HepG2 (cell line): ENCODE results near the gene FIBP. TPM values are rescaled to one million over a fixed set of nuclear protein-coding genes. Genes with fewer than 3 reads are reported as not detected.

ENCODE experiments used
- BRD4 ChIP-seq: sonication (generic); formaldehyde crosslinking; IDR thresholded peaks from 2 replicates; pipeline ENCODE4 v1.4.0; 2020; ENCODE audit warnings: missing genetic modification reagents
- CBX5 ChIP-seq: sonication (generic); formaldehyde crosslinking; IDR thresholded peaks from 2 replicates; pipeline ENCODE4 v1.4.0; 2020; ENCODE audit warnings: missing genetic modification reagents, borderline replicate concordance
- FOSL2 ChIP-seq: sonication (generic); formaldehyde crosslinking; IDR thresholded peaks from 2 replicates; pipeline ENCODE4 v1.4.0; 2020; ENCODE audit warnings: missing genetic modification reagents
- HES4 ChIP-seq: sonication (generic); formaldehyde crosslinking; IDR thresholded peaks from 2 replicates; pipeline ENCODE4 v1.9.0; 2021; ENCODE audit warnings: mild to moderate bottlenecking, missing genetic modification reagents, borderline replicate concordance
- IRF2 ChIP-seq: IDR thresholded peaks from 2 replicates; pipeline ENCODE4 v1.6.1; 2018; ENCODE audit warnings: missing genetic modification reagents, missing compliant biosample characterization
- MAFG ChIP-seq: sonication (generic); formaldehyde crosslinking; IDR thresholded peaks from 2 replicates; pipeline ENCODE4 v1.5.1; 2020; ENCODE audit warnings: mild to moderate bottlenecking, missing genetic modification reagents
- MBNL3 ChIP-seq: fragments of 250-450 bp; sonication (Bioruptor Pico); conservative IDR thresholded peaks from 2 replicates; pipeline ENCODE4 v1.8.0; 2022; ENCODE audit warnings: mild to moderate bottlenecking, inconsistent platforms
- NPAS2 ChIP-seq: sonication (generic); formaldehyde crosslinking; IDR thresholded peaks from 2 replicates; pipeline ENCODE4 v1.8.0; 2022; ENCODE audit warnings: mild to moderate bottlenecking, missing genetic modification reagents, borderline replicate concordance
- SRSF1 ChIP-seq: fragments of 200-400 bp; formaldehyde crosslinking; optimal IDR thresholded peaks from 2 replicates; pipeline ENCODE3; 2017; ENCODE audit warnings: mild to moderate bottlenecking, low read depth, low read length, moderate library complexity
- TCF12 ChIP-seq, 2 experiments: fragments of 450-650 bp in 1 of 2; sonication (generic) in 1 of 2; formaldehyde crosslinking in 1 of 2; IDR thresholded peaks; 2 replicates each; pipeline versions ENCODE4 v1.6.1 to v1.8.0; 2017 to 2022; ENCODE audit warnings: antibody characterized with exemption in 1 of 2, mild to moderate bottlenecking in 1 of 2, missing genetic modification reagents in 1 of 2, moderate library complexity in 1 of 2
- ZFP62 ChIP-seq: sonication (generic); formaldehyde crosslinking; IDR thresholded peaks from 2 replicates; pipeline ENCODE4 v1.4.0; 2020; ENCODE audit warnings: missing genetic modification reagents
- ZNF143 ChIP-seq: sonication (generic); formaldehyde crosslinking; IDR thresholded peaks from 2 replicates; pipeline ENCODE4 v1.4.0; 2020; ENCODE audit warnings: missing genetic modification reagents
- ZNF335 ChIP-seq: sonication (generic); formaldehyde crosslinking; IDR thresholded peaks from 2 replicates; pipeline ENCODE4 v1.4.0; 2020; ENCODE audit warnings: missing genetic modification reagents
- ZNF44 ChIP-seq: sonication (generic); formaldehyde crosslinking; IDR thresholded peaks from 2 replicates; pipeline ENCODE4 v1.5.1; 2020; ENCODE audit warnings: mild to moderate bottlenecking, missing genetic modification reagents
- ZNF616 ChIP-seq: sonication (generic); formaldehyde crosslinking; IDR thresholded peaks from 2 replicates; pipeline ENCODE4 v1.5.0; 2020; ENCODE audit warnings: low read depth, mild to moderate bottlenecking, missing genetic modification reagents
- ZNF670 ChIP-seq: sonication (generic); formaldehyde crosslinking; IDR thresholded peaks from 2 replicates; pipeline ENCODE4 v1.8.0; 2022; ENCODE audit warnings: mild to moderate bottlenecking, missing genetic modification reagents, borderline replicate concordance
- ZNF672 ChIP-seq: sonication (generic); formaldehyde crosslinking; IDR thresholded peaks from 2 replicates; pipeline ENCODE4 v1.8.1; 2022; ENCODE audit warnings: missing genetic modification reagents
- ZNF703 ChIP-seq: sonication (generic); formaldehyde crosslinking; IDR thresholded peaks from 2 replicates; pipeline ENCODE4 v1.5.1; 2020; ENCODE audit warnings: missing genetic modification reagents, mild to moderate bottlenecking, moderate library complexity, borderline replicate concordance
- ZNF768 ChIP-seq: sonication (generic); formaldehyde crosslinking; IDR thresholded peaks from 2 replicates; pipeline ENCODE4 v1.4.0; 2020; ENCODE audit warnings: missing genetic modification reagents
- ZNF839 ChIP-seq: sonication (generic); formaldehyde crosslinking; IDR thresholded peaks from 2 replicates; pipeline ENCODE4 v1.4.0; 2020; ENCODE audit warnings: missing genetic modification reagents, mild to moderate bottlenecking, borderline replicate concordance
- polyA plus RNA-seq, 8 experiments: library from polyadenylated mRNA; depleted of rRNA in 3 of 8; stranded (reverse) in 7 of 8; unstranded in 1 of 8; fragments of >200 nt; fragmentation: Illumina TruSeq in 4 of 8; extraction: Trizol in 4 of 8; gene quantifications; 2 replicates each; pipeline versions ENCODE4 v1.2.1 to v1.2.3, GENCODE V29; 2011 to 2016; ENCODE audit warnings: low read depth in 4 of 8, missing spikeins in 1 of 8, mixed read lengths in 1 of 8; ENCODE audit not compliant: insufficient read depth in 1 of 8
- total RNA-seq, 5 experiments: library from RNA; depleted of rRNA; stranded (reverse); fragments of >200 nt; fragmentation: Illumina TruSeq; extraction: Trizol; gene quantifications; 2 replicates each; pipeline ENCODE4 v1.2.3, GENCODE V29; 2016; ENCODE audit warnings: low read depth in 1 of 5
- TF ChIP-seq, protein P1 (sequence below): sonication (generic); formaldehyde crosslinking; conservative IDR thresholded peaks from 2 replicates; pipeline ENCODE4 v1.8.0; 2022; ENCODE audit warnings: low read depth, missing genetic modification reagents
- TF ChIP-seq, protein P2 (sequence below): sonication (generic); formaldehyde crosslinking; IDR thresholded peaks from 2 replicates; pipeline ENCODE4 v1.5.1; 2020; ENCODE audit warnings: mild to moderate bottlenecking, missing genetic modification reagents, moderate library complexity
- TF ChIP-seq, protein P3 (sequence below): sonication (generic); formaldehyde crosslinking; IDR thresholded peaks from 2 replicates; pipeline ENCODE4 v1.8.0; 2023; ENCODE audit warnings: mild to moderate bottlenecking, missing genetic modification reagents
- TF ChIP-seq, protein P4 (sequence below): sonication (generic); formaldehyde crosslinking; IDR thresholded peaks from 2 replicates; pipeline ENCODE4 v1.4.0; 2020; ENCODE audit warnings: missing genetic modification reagents
- TF ChIP-seq, protein P5 (sequence below): fragments of 450-650 bp; IDR thresholded peaks from 2 replicates; pipeline ENCODE4 v1.6.1; 2017

FIBP gene
- total and polyA plus RNA-seq, 2 of the 13 experiments (the other 11 are each of a cell fraction or from before 2014, with no cell fraction given), result 42.9 to 62.1 TPM

DNA sequence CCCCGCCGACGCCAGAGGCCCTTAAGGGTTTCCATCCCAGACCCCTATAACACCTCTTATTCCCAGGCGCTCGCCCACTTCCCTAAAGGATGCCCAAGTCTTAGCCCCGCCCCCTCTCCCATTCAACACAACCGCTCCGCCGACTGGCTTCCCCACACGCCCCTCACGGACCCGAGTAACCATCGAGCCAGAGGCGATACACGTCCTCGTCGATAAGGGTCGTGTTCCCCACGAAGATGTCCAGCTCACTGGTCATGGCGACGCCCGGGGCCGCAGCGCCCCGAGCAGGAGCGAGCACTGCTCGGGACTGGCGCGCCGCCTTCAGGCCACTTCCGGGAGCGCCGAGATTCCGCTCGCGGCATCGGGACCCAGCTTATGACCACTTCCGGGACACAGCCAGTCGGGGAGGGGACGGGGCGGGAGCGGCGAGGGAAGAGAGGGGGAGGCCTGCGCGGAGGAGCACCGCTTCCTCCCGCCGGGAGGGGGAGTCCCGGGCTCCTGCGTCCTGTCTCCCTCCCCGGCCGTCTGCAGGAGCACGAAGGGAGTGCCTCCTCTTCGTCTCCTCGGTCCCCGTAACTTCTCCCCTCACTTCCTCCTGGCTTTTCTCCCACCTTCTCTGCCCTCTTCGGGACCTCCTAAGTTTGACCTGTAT, at the start of gene FIBP (continued):
- TF ChIP-seq, protein P1, sequence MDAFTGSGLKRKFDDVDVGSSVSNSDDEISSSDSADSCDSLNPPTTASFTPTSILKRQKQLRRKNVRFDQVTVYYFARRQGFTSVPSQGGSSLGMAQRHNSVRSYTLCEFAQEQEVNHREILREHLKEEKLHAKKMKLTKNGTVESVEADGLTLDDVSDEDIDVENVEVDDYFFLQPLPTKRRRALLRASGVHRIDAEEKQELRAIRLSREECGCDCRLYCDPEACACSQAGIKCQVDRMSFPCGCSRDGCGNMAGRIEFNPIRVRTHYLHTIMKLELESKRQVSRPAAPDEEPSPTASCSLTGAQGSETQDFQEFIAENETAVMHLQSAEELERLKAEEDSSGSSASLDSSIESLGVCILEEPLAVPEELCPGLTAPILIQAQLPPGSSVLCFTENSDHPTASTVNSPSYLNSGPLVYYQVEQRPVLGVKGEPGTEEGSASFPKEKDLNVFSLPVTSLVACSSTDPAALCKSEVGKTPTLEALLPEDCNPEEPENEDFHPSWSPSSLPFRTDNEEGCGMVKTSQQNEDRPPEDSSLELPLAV (CRISPR knock-in tag), result no peak
- TF ChIP-seq ZNF768 (CRISPR knock-in tag), result no peak
- TF ChIP-seq ZFP62, result 0 out of 2 replicates have a peak, but pooled peaks have one; percentile 37
- TF ChIP-seq, protein P2, sequence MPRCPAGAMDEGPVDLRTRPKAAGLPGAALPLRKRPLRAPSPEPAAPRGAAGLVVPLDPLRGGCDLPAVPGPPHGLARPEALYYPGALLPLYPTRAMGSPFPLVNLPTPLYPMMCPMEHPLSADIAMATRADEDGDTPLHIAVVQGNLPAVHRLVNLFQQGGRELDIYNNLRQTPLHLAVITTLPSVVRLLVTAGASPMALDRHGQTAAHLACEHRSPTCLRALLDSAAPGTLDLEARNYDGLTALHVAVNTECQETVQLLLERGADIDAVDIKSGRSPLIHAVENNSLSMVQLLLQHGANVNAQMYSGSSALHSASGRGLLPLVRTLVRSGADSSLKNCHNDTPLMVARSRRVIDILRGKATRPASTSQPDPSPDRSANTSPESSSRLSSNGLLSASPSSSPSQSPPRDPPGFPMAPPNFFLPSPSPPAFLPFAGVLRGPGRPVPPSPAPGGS, result no peak
- TF ChIP-seq SRSF1, result no peak
- TF ChIP-seq CBX5, result peak; percentile 35; the same call in 1 of the 2 replicates
- TF ChIP-seq NPAS2 (CRISPR knock-in tag), result no peak
- TF ChIP-seq FOSL2 (CRISPR knock-in tag), result peak; percentile 25
- no peak for TF ChIP-seq ZNF672 (CRISPR knock-in tag)
- TF ChIP-seq, protein P3, sequence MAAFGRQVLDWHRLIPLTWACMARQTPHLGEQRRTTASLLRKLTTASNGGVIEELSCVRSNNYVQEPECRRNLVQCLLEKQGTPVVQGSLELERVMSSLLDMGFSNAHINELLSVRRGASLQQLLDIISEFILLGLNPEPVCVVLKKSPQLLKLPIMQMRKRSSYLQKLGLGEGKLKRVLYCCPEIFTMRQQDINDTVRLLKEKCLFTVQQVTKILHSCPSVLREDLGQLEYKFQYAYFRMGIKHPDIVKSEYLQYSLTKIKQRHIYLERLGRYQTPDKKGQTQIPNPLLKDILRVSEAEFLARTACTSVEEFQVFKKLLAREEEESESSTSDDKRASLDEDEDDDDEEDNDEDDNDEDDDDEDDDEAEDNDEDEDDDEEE (CRISPR knock-in tag), result peak; percentile 17; the same call in 1 of the 2 replicates
- peak; percentile 63 for TF ChIP-seq ZNF335 (CRISPR knock-in tag)
- no peak for TF ChIP-seq ZNF703
- TF ChIP-seq HES4 (CRISPR knock-in tag), result no peak; the same call in 1 of the 2 replicates
- TF ChIP-seq TCF12 (IDR thresholded peaks at IDR 0.05), result no peak
- no peak for TF ChIP-seq TCF12 (CRISPR knock-in tag; IDR thresholded peaks at IDR 0.05)
- no peak for TF ChIP-seq IRF2 (CRISPR knock-in tag)
- TF ChIP-seq, protein P4, sequence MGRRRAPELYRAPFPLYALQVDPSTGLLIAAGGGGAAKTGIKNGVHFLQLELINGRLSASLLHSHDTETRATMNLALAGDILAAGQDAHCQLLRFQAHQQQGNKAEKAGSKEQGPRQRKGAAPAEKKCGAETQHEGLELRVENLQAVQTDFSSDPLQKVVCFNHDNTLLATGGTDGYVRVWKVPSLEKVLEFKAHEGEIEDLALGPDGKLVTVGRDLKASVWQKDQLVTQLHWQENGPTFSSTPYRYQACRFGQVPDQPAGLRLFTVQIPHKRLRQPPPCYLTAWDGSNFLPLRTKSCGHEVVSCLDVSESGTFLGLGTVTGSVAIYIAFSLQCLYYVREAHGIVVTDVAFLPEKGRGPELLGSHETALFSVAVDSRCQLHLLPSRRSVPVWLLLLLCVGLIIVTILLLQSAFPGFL, result no peak
- no peak; the same call in 1 of the 2 replicates for TF ChIP-seq ZNF616 (CRISPR knock-in tag)
- no peak for TF ChIP-seq ZNF670
- TF ChIP-seq MAFG (CRISPR knock-in tag), result no peak
- TF ChIP-seq MBNL3 (CRISPR knock-in tag), result no peak
- no peak for TF ChIP-seq ZNF44 (CRISPR knock-in tag)
- no peak for TF ChIP-seq BRD4 (CRISPR knock-in tag)
- TF ChIP-seq, protein P5, sequence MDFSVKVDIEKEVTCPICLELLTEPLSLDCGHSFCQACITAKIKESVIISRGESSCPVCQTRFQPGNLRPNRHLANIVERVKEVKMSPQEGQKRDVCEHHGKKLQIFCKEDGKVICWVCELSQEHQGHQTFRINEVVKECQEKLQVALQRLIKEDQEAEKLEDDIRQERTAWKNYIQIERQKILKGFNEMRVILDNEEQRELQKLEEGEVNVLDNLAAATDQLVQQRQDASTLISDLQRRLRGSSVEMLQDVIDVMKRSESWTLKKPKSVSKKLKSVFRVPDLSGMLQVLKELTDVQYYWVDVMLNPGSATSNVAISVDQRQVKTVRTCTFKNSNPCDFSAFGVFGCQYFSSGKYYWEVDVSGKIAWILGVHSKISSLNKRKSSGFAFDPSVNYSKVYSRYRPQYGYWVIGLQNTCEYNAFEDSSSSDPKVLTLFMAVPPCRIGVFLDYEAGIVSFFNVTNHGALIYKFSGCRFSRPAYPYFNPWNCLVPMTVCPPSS, result no peak
- no peak; the same call in 1 of the 2 replicates for TF ChIP-seq ZNF839 (CRISPR knock-in tag)
- TF ChIP-seq ZNF143, result no peak
